GM23338 (cell line): ENCODE results near the gene EHD4. TPM values are rescaled to one million over a fixed set of nuclear protein-coding genes. Genes with fewer than 3 reads are reported as not detected.

Source experiments
- ATAC-seq: fragments of 200-7000 bp; cut with Tn5 transposase; 3 replicates; pipeline ENCODE4 v1.9.1; 2020
- DNase-seq: peaks from one replicate; pipeline ENCODE4 v3.0.0-alpha.2; 2015; ENCODE audit warnings: low spot score
- H2AFZ ChIP-seq: fragments of 200-600 bp; sonication (generic); 2 replicates; pipeline ENCODE4 v1.8.0; 2016; ENCODE audit warnings: antibody characterized with exemption, mild to moderate bottlenecking, moderate library complexity
- H3F3A ChIP-seq: fragments of 200-600 bp; sonication (generic); replicated peaks from 2 replicates; pipeline ENCODE4 v1.8.0; 2017; ENCODE audit warnings: antibody characterized with exemption, mixed run types, low read depth
- H3K27ac ChIP-seq: fragments of 200-600 bp; sonication (generic); 2 replicates; pipeline ENCODE4 v1.6.1; 2016; ENCODE audit warnings: low read depth
- H3K27me3 ChIP-seq: fragments of 200-600 bp; sonication (generic); 2 replicates; pipeline ENCODE4 v1.8.0; 2016; ENCODE audit warnings: mild to moderate bottlenecking, mixed run types, moderate library complexity; ENCODE audit not compliant: insufficient read depth
- H3K36me3 ChIP-seq: fragments of 200-600 bp; sonication (generic); 2 replicates; pipeline ENCODE4 v1.8.0; 2016; ENCODE audit warnings: mild to moderate bottlenecking; ENCODE audit not compliant: insufficient read depth
- H3K4me1 ChIP-seq: fragments of 200-600 bp; sonication (generic); 2 replicates; pipeline ENCODE4 v1.8.0; 2016; ENCODE audit warnings: mild to moderate bottlenecking, moderate library complexity; ENCODE audit not compliant: insufficient read depth
- H3K4me2 ChIP-seq: fragments of 200-600 bp; sonication (generic); 2 replicates; pipeline ENCODE4 v1.7.1; 2017; ENCODE audit warnings: mixed run types
- H3K4me3 ChIP-seq: fragments of 200-600 bp; sonication (generic); 2 replicates; pipeline ENCODE4 v1.6.1; 2016; ENCODE audit warnings: mixed run types
- H3K79me2 ChIP-seq: fragments of 200-600 bp; sonication (generic); replicated peaks from 2 replicates; pipeline ENCODE4 v1.8.0; 2017; ENCODE audit warnings: mild to moderate bottlenecking; ENCODE audit not compliant: insufficient read depth
- H3K9me2 ChIP-seq: fragments of 200-600 bp; sonication (generic); 2 replicates; pipeline ENCODE4 v1.8.0; 2017; ENCODE audit not compliant: insufficient read depth
- H4K20me1 ChIP-seq: fragments of 200-600 bp; sonication (generic); replicated peaks from 2 replicates; pipeline ENCODE4 v1.8.0; 2017; ENCODE audit warnings: mild to moderate bottlenecking; ENCODE audit not compliant: insufficient read depth
- H3K27ac Mint-ChIP-seq: 2 replicates; pipeline ENCODE4 v1.8.0; 2020; ENCODE audit warnings: inconsistent platforms, mild to moderate bottlenecking, moderate library complexity, mixed read lengths
- H3K27me3 Mint-ChIP-seq: 3 replicates; pipeline ENCODE4 v1.8.0; 2022; ENCODE audit warnings: low read depth, mild to moderate bottlenecking, moderate library complexity, mixed read lengths, inconsistent platforms; ENCODE audit not compliant: insufficient read depth, poor library complexity
- H3K36me3 Mint-ChIP-seq: 3 replicates; pipeline ENCODE4 v1.8.0; 2021; ENCODE audit warnings: low read depth, mild to moderate bottlenecking, inconsistent platforms, moderate library complexity, mixed read lengths
- H3K4me1 Mint-ChIP-seq: 3 replicates; pipeline ENCODE4 v1.8.0; 2020; ENCODE audit warnings: mild to moderate bottlenecking, inconsistent platforms, mixed read lengths
- H3K4me3 Mint-ChIP-seq: 3 replicates; pipeline ENCODE4 v1.8.0; 2021; ENCODE audit warnings: moderate library complexity, mild to moderate bottlenecking, inconsistent platforms, mixed read lengths
- H3K9me3 Mint-ChIP-seq: 3 replicates; pipeline ENCODE4 v1.8.0; 2020; ENCODE audit warnings: moderate library complexity, mild to moderate bottlenecking, inconsistent platforms, mixed read lengths
- NANOG ChIP-seq: IDR thresholded peaks from 2 replicates; pipeline ENCODE4 v1.6.1; 2016; ENCODE audit warnings: antibody characterized with exemption, borderline replicate concordance
- polyA plus RNA-seq: library from polyadenylated mRNA; unstranded; fragments of >200 nt; fragmentation: Nextera tagmentation; extraction: Ambion mirVana; gene quantifications from 2 replicates; pipeline ENCODE4 v1.2.1, GENCODE V29; 2016
- total RNA-seq: library from RNA; depleted of rRNA; stranded (reverse); fragments of >200 nt; shearing (Covaris generic); gene quantifications from 2 replicates; pipeline ENCODE4 v1.2.3, GENCODE V29; 2014
- TF ChIP-seq, protein P1 (sequence below): fragments of 250-450 bp; sonication (Bioruptor Pico); IDR thresholded peaks from 2 replicates; pipeline ENCODE4 v1.5.0; 2020; ENCODE audit warnings: mild to moderate bottlenecking, moderate library complexity
- TF ChIP-seq, protein P2 (sequence below): IDR thresholded peaks from 2 replicates; pipeline ENCODE4 v1.6.1; 2016; ENCODE audit warnings: antibody characterized with exemption

The EHD4 gene
- total and polyA plus RNA-seq, 2 experiments from 2014 or later: 13.0 to 31.0 TPM

DNA sequence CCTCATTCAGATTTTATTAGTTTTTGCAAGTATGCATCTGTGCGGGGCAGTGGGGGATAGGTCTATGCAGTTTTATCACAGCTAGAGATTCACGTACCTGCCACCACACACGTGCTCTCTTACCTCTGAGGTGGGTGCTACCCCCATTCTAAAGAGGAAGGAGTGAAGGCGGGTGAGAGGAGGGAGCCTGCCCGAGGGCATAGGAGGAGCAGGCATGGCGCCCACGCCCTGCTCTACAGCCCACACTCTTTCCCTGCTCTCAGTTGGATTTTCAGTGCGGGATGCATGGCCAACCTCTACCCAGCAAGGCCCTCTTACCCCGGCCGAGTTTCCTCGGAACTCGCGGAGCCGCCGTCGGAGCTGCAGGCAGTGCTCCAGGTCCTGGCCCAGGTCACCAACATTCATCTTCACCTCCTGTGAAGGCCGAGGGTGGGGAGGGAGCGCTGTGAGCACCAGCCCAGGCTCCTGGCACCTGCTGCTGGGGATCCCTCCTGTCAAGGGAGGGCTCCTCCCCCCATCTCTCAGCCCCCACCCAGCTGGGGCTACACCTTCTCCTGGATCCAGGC is 106.8 kb downstream of the EHD4 start:
- H3K4me1 Mint-ChIP-seq: peaks cover 13% of the 10 kb centered on the region
- ATAC-seq: no peak
- no peaks in the 10 kb centered on the region for H3F3A ChIP-seq

DNA sequence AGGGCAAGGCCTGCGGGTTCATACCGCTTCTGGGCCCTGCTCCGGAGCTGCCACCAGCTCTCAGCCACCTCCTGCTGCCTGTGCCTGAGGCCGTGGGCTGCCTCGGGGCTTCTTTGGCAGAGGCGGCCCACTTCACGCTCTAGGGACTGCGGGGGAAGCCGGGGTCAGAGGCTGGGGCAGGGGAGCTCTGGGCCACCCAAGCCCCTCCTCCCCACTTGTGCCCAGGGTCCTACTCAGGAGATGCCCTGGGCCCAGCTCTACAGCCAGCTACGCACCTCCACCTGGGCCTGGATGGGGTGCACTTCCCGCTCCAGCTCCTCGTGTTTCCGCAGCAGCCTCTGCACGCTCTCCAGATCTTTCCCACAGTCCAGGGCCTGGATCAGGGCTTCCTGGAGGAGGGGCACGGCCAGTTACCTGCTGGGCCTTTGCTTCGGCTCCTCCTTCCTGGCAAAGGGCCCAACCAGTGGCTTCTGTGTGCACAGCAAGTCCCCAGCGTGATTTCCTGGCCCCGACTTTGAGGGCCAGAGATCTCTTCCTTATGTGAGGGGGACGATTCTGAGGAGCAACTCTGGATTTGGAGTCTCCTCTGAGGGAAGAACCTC is 109.7 kb downstream of the EHD4 start:
- ATAC-seq (peak; percentile 60), DNase-seq (peak; percentile 62)
- no peaks in the 10 kb centered on the region for H3K4me1 ChIP-seq
- Mint-ChIP-seq H3K9me3 (no peaks in the 10 kb centered on the region), H3K4me3 (no peak overlapping the region), H3K4me1 (peaks cover 13% of the 10 kb centered on the region), H3K27me3 (peaks cover 9% of the 10 kb centered on the region), H3K27ac (no peak overlapping the region), H3K36me3 (no peaks in the 10 kb centered on the region)
- no peaks in the 10 kb centered on the region for H4K20me1 ChIP-seq
- H2AFZ ChIP-seq: 0 out of 2 replicates have a peak overlapping the region, but pooled peaks have one; percentile 28
- no peaks in the 10 kb centered on the region for H3K36me3 ChIP-seq
- H3F3A ChIP-seq: no peaks in the 10 kb centered on the region
- H3K4me2 ChIP-seq: no peak overlapping the region
- H3K4me3 ChIP-seq: no peak overlapping the region
- TF ChIP-seq, protein P1, sequence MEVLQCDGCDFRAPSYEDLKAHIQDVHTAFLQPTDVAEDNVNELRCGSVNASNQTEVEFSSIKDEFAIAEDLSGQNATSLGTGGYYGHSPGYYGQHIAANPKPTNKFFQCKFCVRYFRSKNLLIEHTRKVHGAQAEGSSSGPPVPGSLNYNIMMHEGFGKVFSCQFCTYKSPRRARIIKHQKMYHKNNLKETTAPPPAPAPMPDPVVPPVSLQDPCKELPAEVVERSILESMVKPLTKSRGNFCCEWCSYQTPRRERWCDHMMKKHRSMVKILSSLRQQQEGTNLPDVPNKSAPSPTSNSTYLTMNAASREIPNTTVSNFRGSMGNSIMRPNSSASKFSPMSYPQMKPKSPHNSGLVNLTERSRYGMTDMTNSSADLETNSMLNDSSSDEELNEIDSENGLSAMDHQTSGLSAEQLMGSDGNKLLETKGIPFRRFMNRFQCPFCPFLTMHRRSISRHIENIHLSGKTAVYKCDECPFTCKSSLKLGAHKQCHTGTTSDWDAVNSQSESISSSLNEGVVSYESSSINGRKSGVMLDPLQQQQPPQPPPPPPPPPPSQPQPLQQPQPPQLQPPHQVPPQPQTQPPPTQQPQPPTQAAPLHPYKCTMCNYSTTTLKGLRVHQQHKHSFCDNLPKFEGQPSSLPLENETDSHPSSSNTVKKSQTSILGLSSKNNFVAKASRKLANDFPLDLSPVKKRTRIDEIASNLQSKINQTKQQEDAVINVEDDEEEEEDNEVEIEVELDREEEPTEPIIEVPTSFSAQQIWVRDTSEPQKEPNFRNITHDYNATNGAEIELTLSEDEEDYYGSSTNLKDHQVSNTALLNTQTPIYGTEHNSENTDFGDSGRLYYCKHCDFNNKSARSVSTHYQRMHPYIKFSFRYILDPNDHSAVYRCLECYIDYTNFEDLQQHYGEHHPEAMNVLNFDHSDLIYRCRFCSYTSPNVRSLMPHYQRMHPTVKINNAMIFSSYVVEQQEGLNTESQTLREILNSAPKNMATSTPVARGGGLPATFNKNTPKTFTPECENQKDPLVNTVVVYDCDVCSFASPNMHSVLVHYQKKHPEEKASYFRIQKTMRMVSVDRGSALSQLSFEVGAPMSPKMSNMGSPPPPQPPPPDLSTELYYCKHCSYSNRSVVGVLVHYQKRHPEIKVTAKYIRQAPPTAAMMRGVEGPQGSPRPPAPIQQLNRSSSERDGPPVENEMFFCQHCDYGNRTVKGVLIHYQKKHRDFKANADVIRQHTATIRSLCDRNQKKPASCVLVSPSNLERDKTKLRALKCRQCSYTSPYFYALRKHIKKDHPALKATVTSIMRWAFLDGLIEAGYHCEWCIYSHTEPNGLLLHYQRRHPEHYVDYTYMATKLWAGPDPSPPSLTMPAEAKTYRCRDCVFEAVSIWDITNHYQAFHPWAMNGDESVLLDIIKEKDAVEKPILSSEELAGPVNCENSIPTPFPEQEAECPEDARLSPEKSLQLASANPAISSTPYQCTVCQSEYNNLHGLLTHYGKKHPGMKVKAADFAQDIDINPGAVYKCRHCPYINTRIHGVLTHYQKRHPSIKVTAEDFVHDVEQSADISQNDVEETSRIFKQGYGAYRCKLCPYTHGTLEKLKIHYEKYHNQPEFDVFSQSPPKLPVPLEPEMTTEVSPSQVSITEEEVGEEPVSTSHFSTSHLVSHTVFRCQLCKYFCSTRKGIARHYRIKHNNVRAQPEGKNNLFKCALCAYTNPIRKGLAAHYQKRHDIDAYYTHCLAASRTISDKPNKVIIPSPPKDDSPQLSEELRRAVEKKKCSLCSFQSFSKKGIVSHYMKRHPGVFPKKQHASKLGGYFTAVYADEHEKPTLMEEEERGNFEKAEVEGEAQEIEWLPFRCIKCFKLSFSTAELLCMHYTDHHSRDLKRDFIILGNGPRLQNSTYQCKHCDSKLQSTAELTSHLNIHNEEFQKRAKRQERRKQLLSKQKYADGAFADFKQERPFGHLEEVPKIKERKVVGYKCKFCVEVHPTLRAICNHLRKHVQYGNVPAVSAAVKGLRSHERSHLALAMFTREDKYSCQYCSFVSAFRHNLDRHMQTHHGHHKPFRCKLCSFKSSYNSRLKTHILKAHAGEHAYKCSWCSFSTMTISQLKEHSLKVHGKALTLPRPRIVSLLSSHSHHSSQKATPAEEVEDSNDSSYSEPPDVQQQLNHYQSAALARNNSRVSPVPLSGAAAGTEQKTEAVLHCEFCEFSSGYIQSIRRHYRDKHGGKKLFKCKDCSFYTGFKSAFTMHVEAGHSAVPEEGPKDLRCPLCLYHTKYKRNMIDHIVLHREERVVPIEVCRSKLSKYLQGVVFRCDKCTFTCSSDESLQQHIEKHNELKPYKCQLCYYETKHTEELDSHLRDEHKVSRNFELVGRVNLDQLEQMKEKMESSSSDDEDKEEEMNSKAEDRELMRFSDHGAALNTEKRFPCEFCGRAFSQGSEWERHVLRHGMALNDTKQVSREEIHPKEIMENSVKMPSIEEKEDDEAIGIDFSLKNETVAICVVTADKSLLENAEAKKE (CRISPR knock-in tag): no peak
- H3K27me3 ChIP-seq: no peaks in the 10 kb centered on the region
- H3K9me2 ChIP-seq: no peaks in the 10 kb centered on the region
- no peak overlapping the region for H3K27ac ChIP-seq
- H3K79me2 ChIP-seq: no peaks in the 10 kb centered on the region

More for the DNA sequence above, 106.8 kb downstream of the EHD4 start:
- H3K79me2 ChIP-seq: no peaks in the 10 kb centered on the region
- no peaks in the 10 kb centered on the region for H3K4me1 ChIP-seq
- H4K20me1 ChIP-seq: no peaks in the 10 kb centered on the region
- no peak overlapping the region for H3K27ac Mint-ChIP-seq
- no peak for TF ChIP-seq NANOG
- TF ChIP-seq, protein P2, sequence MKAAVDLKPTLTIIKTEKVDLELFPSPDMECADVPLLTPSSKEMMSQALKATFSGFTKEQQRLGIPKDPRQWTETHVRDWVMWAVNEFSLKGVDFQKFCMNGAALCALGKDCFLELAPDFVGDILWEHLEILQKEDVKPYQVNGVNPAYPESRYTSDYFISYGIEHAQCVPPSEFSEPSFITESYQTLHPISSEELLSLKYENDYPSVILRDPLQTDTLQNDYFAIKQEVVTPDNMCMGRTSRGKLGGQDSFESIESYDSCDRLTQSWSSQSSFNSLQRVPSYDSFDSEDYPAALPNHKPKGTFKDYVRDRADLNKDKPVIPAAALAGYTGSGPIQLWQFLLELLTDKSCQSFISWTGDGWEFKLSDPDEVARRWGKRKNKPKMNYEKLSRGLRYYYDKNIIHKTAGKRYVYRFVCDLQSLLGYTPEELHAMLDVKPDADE: no peak
- H3K4me3 Mint-ChIP-seq: no peak overlapping the region
- no peak overlapping the region for H3K4me3 ChIP-seq
- no peaks in the 10 kb centered on the region for H3K36me3 ChIP-seq
- H3K27me3 Mint-ChIP-seq: peaks cover 13% of the 10 kb centered on the region
- no peak overlapping the region for H3K4me2 ChIP-seq
- no peak overlapping the region for H3K27ac ChIP-seq
- no peaks in the 10 kb centered on the region for H3K9me2 ChIP-seq
- DNase-seq: no peak
- no peaks in the 10 kb centered on the region for H3K9me3 Mint-ChIP-seq
- no peaks in the 10 kb centered on the region; the same call in 2 of the 3 replicates for H3K36me3 Mint-ChIP-seq
- no peak overlapping the region for H2AFZ ChIP-seq
- H3K27me3 ChIP-seq: no peaks in the 10 kb centered on the region
